ENCODE data around the gene TNNT2.

- TF ChIP-seq POLR2A (IDR thresholded peaks at IDR 0.05; ENCODE audit: control extremely low read depth in 1 of 2, low read depth in 2 of 2, low read length in 2 of 2) (no peak), MAX (IDR thresholded peaks at IDR 0.05) (no peak), SIN3A (conservative IDR thresholded peaks at IDR 0.05 in 1 of 2, IDR thresholded peaks at IDR 0.05 in 1 of 2; ENCODE audit: low read depth in 1 of 2, low read length in 2 of 2) (no peak), ZNF274 (IDR thresholded peaks at IDR 0.05; ENCODE audit: borderline replicate concordance, extremely low read depth, low read length) (no peak), CTCF (IDR thresholded peaks at IDR 0.05; ENCODE audit: control extremely low read depth in 1 of 3, insufficient read depth in 1 of 3, low read depth in 1 of 3, low read length in 3 of 3) (no peak), GABPA (IDR thresholded peaks at IDR 0.05; ENCODE audit: borderline replicate concordance, insufficient read depth, low read length) (no peak), KDM5A (IDR thresholded peaks at IDR 0.05; ENCODE audit: low read length) (no peak), RXRA (IDR thresholded peaks at IDR 0.05; ENCODE audit: insufficient read depth, low read depth, low read length) (no peak), CEBPB (IDR thresholded peaks at IDR 0.05; ENCODE audit: low read depth, low read length) (no peak), EP300 (IDR thresholded peaks at IDR 0.05; ENCODE audit: borderline replicate concordance in 1 of 2, low read depth in 2 of 2, low read length in 2 of 2) (no peak), EZH2 (IDR thresholded peaks at IDR 0.05; ENCODE audit: low read depth, low read length, severe bottlenecking) (no peak)
- TF ChIP-seq, protein P1, sequence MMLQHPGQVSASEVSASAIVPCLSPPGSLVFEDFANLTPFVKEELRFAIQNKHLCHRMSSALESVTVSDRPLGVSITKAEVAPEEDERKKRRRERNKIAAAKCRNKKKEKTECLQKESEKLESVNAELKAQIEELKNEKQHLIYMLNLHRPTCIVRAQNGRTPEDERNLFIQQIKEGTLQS (IDR thresholded peaks at IDR 0.05; ENCODE audit: insufficient read depth, low read depth, low read length) = no peak
These were observed 33.0 kb downstream of the TNNT2 start for GRCh38 chr1:201344206-201345080.

Data from H1 (cell line).